ENCODE results near the gene EYA4.

EYA4 gene

GRCh38 chr6:133243723-133244305 lies 2.7 kb downstream of the EYA4 start:
- no peak for DNase-seq

GRCh38 chr6:133244519-133244918 lies 3.4 kb downstream of the EYA4 start:
- DNase-seq, result no peak

GRCh38 chr6:133245007-133245406 lies 3.9 kb downstream of the EYA4 start:
- DNase-seq, result no peak

- no peak for DNase-seq
Measured at GRCh38 chr6:133245422-133245903, 4.3 kb downstream of the EYA4 start.

GRCh38 chr6:133247581-133247980 lies 6.4 kb downstream of the EYA4 start:
- DNase-seq, result no peak

- no peak for DNase-seq
Measured at GRCh38 chr6:133248241-133249001, 7.3 kb downstream of the EYA4 start.

- DNase-seq, result no peak
Measured at GRCh38 chr6:133251688-133252087, 10.5 kb downstream of the EYA4 start.

- DNase-seq, result no peak
Measured at GRCh38 chr6:133254552-133255228, 13.5 kb downstream of the EYA4 start.

GRCh38 chr6:133257545-133258105 lies 16.5 kb downstream of the EYA4 start:
- DNase-seq, result no peak

- no peak for DNase-seq
Measured at GRCh38 chr6:133259561-133259960, 18.4 kb downstream of the EYA4 start.

- DNase-seq, result no peak
Measured at GRCh38 chr6:133262804-133263203, 21.6 kb downstream of the EYA4 start.

- no peak for DNase-seq
Measured at GRCh38 chr6:133265066-133265465, 23.9 kb downstream of the EYA4 start.

- no peak for DNase-seq
Measured at GRCh38 chr6:133266186-133266585, 25.0 kb downstream of the EYA4 start.

- DNase-seq, result no peak
Measured at GRCh38 chr6:133268621-133269020, 27.5 kb downstream of the EYA4 start.

GRCh38 chr6:133274813-133275212 lies 33.7 kb downstream of the EYA4 start:
- DNase-seq, result no peak

- DNase-seq, result no peak
Measured at GRCh38 chr6:133275213-133275612, 34.1 kb downstream of the EYA4 start.

GRCh38 chr6:133277228-133277899 lies 36.2 kb downstream of the EYA4 start:
- no peak for DNase-seq

GRCh38 chr6:133277900-133278545 lies 36.9 kb downstream of the EYA4 start:
- DNase-seq, result no peak

- DNase-seq, result no peak
Measured at GRCh38 chr6:133286765-133287164, 45.6 kb downstream of the EYA4 start.

GRCh38 chr6:133288662-133289061 lies 47.5 kb downstream of the EYA4 start:
- no peak for DNase-seq

- DNase-seq, result no peak
Measured at GRCh38 chr6:133289733-133290306, 48.7 kb downstream of the EYA4 start.

GRCh38 chr6:133290930-133291329 lies 49.8 kb downstream of the EYA4 start:
- DNase-seq, result no peak
